Measurements from ENCODE around the gene PTPN1.

GRCh38 chr20:50462093-50462690 lies 48.0 kb upstream of the PTPN1 start:
- no peak for TF ChIP-seq EZH2 (IDR thresholded peaks at IDR 0.05; ENCODE audit: borderline replicate concordance, low read length)
- TF ChIP-seq CTCF (IDR thresholded peaks at IDR 0.05; ENCODE audit: low read length), result no peak
